ENCODE measurements around the gene DNAI1.

DNAI1 gene

DNA sequence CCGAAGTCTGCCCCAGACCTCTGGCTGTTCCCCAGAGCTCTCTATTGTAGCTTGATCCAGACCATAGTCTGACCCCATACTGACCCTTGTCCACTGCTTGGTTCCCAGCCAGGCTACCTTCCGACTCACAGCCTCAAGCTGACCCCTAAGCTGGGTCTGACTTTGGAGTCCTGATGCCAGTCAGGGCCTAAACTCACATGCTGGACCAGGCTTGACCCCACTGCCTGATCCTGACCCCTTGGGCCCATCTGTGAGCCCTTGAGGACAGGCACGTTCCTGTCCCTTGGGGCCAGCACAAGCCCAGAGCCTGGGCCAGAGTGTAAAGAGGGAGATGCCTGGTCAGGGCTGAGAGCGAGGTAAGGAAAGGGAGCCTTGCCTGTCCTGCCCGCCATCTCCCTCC, 96.9 kb downstream of the DNAI1 start:
- in situ Hi-C loops (cut with MboI; ENCODE audit: low sequenced_read_pairs): no loop called here

DNA sequence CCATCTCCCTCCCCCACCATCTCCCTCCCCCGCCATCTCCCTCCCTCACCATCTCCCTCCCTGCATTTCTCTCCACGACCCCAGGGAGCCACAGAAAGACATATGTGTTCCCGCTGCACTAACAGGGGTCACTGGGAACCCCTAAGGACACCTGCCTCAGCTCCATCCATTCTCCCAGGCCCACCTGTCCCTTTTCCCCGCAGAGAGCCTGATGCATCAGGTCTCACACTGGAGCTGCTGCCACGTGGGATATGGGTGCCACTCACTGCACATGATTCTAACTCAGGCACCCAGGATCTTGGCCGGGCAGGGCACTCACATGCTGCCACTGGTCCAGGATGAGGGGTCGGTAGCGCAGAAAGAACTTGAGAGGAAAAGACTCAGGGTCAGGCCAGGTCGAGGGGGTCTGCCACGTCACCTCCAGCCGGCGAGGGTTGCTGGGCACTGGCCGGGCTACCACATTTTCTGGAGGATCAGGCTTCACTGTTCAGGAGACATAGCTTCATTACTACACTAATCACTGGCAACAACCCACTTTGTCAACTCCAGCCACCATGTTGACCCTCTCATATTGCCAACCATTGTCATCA, 97.4 kb downstream of the DNAI1 start:
- in situ Hi-C loops (cut with MboI; ENCODE audit: low sequenced_read_pairs): no loop called here

DNA sequence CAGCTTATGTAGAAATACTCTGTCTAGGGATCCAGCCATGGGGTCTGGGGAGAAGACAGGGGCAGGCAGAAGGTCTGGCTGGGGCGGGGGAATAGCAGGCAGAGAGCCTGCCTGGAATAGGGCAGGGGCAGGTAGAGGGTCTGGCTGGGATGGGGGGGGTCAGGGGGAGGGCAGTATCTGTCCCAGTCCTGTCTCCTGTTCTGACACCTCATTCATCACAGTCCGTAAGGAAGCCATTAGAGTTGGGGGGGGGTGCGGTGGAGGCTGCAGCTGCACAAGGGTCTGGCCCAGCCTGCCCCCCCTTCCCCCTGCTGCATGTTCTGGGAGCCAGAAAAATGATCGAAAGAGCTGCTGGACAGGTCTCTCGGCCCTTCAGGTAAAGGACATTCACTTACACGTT, 98.3 kb downstream of the DNAI1 start:
- in situ Hi-C loops (cut with MboI; ENCODE audit: low sequenced_read_pairs): no loop called here

DNA sequence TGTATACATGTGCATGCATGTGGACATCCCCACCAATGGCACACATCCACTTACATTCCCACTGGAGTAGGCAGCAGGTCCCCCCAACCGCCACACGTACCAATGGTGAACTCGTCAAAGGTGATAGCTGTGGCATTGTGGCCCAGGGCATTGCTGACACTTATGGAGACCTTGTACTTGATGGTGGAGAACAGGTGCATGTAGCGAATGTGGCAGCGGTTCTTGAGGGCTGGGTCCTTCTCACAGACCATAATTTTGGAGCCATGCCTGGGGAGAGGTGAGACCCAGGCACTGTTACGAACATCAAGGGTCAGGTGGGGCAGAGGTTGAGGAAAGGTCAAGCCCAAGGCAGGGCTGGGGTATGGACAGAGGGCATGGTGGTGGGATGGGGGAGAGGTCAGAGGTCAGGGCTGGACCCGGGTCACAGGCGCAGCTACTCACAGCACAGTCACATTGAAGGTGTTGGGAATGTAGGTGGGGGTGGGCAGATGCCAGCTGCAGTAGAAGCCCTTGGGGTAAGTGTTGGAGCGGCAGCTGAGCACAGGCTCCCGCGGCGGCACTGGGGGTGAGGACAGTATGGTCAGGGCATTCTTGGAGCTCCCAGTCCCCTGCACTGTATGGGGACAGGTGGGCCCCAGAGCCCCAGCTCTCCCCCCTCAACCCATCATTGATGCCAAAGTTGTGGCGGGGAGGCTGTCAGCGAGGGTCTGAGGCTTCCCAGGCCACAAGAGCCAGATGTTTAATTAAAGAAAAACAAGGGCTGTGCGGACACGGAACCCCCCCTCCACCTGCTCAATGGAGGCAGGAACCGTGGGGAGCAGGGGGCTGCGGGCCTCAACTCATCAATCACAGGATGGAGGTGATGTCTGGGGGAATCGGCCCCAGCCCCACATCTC, 99.1 kb downstream of the DNAI1 start:
- in situ Hi-C loops (cut with MboI; ENCODE audit: low sequenced_read_pairs): no loop called here

DNA sequence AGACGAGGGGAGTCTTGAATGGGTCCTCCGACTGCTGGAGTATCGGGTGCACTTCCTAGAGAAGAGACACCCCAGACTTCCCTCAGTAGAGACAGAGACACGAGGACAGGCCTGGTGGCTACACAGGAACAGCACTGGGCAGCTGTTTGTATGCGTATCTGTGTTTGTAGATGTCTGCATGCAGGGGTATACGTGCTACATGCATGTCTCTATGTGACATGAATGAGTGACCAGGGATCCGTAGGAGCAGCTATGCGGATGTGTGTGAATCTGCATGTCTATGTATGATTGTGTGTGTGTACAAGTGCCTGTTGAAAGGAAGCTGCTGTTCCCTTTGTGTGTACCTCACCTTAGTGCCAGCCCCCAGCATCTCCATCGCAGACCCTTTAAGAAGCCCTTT, 99.8 kb downstream of the DNAI1 start:
- in situ Hi-C loops (cut with MboI; ENCODE audit: low sequenced_read_pairs): no loop called here

DNA sequence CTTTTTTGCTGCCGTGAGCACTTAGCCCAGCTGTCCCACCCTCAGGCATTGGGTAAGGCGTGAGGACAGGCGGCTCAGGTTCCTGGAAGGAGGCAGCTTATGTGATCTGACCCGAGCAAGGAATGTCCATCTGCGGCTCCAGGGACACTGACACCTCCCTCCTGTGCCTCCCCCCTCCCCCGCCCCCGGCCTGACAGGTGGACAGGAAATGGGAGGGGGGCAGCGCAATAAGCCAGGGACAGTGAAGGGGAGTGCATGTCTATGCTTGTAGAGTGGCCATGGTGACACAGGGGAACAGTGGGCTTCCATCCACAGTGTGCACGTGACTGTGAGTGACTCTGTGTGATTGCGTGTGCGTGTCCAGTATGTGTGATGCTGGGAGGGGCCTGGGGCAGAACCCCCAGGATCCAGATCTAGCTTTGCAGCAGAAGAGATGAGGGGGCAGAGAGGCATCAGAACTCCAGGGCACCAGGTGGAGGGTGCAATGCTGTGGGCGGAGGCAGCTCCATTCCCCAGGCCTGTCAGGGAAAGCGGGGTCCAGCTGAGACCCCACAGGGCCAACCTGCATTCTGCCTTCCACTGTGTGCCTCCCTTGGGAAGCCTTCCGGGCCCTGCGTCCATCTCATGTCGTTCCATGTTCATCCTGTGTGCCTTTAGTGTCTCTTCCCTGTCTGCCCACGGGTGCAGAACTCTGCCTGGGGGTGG, 100.5 kb downstream of the DNAI1 start:
- in situ Hi-C loops (cut with MboI; ENCODE audit: low sequenced_read_pairs): no loop called here

DNA sequence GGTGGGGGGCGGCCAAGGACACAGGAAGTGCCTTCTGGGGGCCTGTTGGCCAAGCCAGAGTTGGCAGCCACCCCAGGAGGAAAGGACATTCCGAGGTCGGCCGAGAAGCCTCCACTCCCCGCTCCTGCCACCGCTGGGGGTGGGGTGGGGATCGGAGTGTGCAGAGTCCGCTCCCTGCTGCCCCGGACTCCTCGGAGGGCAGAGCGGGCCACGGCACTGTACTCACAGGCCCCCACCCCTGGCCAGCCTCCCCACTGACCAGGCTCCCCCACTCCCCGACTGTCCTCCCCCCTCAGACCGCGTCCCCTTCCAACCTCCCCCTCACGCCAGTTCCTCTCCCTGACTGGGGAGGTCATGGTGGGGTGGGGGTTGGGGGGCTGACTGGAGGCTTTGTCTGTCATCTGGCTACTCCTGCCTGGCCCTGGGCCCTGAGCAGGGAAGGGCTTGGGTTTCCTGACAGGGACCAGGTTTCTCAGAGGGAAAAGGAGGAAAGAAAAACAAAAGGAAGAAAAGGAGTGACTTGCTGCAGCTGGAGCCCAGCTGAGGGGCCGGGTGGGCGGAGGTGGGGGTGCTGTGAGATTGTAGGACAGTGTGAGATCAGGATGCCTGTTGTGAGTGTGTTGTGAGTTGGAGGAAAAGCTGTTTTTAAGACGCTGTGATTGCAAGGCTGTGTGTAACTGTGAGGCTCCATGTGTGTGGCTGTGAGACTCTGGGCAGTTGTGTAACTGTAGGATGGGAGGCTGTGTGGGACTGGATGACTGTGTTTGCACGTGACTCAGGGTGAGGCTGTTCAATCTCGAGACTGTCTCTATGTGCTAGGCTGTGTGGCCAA, 101.2 kb downstream of the DNAI1 start:
- in situ Hi-C loops (cut with MboI; ENCODE audit: low sequenced_read_pairs): no loop called here

DNA sequence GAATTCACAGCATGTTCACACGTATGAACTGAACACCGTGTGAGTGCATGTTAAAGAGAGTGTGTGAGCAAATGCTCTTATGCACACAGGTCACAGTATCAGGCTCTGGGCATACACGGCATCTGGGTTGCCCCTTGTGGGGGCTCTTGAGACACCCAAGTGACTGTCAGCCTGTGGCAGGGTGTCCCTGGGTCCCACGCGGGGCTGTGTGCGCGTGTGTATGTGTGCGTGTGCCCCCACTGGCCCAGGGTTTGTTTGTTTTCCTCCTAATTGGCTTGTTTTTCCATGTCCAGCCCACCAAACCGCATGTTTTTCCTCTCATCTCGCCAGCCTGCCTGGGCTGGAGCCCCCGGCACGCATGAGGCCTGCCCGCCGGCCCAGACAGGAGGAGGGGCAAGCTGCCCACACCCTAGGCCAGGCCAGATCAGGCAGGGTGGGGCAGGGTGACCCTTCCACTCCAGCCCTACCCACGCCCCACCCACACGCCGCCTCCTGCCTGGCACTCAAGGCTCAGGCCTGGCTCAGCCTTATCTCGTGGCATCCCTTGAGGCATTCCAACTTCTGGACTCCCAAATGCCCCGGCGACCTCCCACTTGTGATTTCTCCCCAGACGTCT, 102.1 kb downstream of the DNAI1 start:
- in situ Hi-C loops (cut with MboI; ENCODE audit: low sequenced_read_pairs): no loop called here

DNA sequence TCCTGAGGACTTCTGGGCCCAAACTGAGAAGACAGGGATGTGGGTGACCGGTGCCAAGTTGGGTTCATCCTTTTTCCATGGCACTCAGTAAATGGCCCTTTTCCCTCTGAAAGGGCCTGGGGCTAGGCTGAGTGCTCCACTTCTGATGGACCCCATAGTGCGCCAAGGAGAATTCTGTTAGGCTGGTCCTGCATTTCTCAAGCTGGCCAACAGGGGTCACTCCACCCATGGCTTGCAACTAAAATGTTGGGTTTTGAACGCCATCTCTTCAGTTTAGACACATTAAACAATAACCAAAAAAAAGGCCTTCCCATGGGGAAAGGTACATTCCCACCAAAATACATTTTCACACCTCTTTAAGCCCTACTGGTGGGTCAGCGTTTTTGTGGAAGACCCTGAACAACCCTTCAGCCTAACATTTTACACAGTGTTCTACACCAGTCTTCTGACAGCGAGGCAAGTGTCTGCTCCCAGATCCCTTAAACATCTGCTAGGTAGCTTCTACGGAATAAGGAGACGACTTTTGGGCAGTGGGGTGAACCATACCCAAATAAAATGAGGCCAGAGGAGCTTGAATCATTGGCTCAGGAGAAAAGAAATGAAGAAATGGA, 103.6 kb downstream of the DNAI1 start:
- in situ Hi-C loops (cut with MboI; ENCODE audit: low sequenced_read_pairs): no loop called here

DNA sequence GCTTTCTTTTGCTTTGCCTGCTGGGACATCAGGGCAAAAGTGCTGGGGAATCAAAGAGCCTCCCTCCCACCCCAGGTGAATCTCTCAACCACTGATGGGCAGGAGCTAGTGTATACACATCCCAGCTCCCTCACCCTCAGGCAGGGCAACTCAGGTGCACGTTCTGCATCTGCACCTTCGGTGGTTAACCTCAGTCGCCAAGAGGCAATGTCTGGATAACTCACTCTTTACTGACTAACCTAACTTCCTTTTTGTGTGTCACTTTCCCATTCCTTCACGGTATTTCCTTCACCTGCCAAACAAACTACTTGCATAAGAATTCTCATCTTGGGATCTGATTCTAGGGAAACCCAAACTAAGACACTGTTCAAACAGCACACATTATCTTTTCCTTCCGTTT, 104.7 kb downstream of the DNAI1 start:
- in situ Hi-C loops (cut with MboI; ENCODE audit: low sequenced_read_pairs): no loop called here

DNA sequence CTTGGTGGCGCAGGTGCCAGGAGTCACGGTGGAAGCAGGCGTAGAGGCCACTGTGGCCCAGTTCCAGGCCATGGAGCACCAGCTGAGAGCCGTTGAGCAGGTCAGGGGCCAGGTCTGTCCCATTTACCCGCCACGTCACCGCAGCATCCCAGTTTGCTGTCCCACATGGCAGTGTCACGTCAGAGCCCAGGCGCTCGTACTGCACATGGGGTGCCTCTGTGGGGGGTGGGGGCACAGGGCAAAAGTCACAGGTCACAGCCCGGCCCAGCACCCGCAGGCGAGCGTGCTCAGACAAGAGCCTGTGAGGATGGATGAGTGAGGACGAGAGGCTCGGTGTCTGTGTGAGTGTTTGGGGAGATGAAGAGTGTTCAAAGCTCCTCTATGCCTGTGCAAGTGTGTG, 106.0 kb downstream of the DNAI1 start:
- in situ Hi-C loops (cut with MboI; ENCODE audit: low sequenced_read_pairs): no loop called here

DNA sequence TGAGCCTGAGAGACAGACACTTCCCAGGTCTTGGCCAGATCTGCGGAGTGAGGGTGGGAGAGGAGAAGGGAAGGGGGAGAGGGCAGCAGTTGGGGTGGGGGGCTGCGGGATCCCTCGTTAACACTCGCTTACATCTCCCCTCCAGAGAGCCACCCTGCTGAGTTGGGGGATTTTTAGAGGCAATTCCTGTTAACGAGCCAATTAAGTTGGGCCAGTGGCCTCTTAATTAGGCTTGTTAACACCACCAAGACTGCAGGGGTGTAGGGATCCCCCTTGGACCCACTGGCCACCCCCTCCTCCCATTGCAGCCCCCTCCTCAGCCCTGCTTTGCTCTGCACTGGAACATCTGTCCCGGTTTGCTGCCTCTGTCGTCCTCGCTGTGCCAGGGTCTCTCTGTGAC, 107.3 kb downstream of the DNAI1 start:
- in situ Hi-C loops (cut with MboI; ENCODE audit: low sequenced_read_pairs): no loop called here

DNA sequence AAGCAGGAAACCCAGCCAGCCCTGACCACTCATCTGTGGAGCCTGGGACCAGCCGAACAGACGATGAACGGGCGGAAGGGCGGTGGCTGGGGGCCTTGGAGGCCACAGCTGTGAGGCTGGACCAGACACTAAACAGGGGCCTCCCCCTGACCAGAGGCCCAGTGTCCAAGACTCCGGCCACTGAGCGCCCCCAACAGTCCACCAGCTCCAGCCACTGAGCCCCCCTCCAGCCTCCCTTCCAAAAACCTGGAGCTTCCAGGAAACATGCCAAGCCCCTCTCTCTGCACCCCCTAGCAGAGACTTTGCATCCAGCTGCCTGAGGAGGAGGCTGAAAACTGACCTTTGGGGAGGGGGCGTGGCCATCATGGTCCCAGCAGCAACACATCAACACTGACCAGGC, 107.7 kb downstream of the DNAI1 start:
- in situ Hi-C loops (cut with MboI; ENCODE audit: low sequenced_read_pairs): no loop called here

DNA sequence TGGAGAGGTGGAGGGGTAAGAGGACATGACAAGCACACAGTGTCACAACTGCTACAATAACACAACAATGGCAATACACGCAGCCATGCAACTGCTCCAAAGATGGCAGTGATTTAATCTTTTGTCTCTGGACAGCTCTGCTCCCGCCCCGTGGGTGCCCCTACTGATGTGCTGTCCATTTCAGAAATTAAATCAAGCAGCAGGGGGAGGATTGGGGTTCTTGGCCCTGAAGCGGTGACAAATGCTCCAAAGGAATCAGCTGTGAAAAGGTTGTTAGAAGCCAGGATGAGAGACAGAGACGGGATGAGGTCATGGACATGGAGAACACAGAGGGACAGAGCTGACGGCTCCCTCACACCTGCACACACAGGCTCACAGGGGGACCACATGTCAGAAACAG, 108.4 kb downstream of the DNAI1 start:
- in situ Hi-C loops (cut with MboI; ENCODE audit: low sequenced_read_pairs): no loop called here

DNA sequence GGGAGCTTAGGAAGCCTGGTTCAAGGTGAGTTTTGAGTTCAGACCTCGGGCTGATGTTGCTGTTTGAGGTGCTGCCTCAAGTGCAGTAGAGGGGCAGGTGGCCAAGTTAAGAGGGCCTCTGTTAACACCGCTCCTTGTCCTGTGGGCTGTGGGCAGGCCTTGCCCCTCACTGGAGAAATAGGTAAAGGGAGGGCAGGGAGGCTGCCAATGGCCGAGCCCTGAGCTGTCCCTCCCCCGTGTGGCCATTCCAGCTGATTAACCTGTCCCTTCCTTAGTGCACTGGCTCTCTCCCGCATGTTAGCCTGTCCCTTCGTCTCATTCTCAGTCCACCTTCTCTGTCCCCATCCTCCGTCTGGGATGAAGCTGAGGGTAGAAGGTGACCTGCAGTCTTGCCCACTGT, 109.5 kb downstream of the DNAI1 start:
- in situ Hi-C loops (cut with MboI; ENCODE audit: low sequenced_read_pairs): no loop called here

DNA sequence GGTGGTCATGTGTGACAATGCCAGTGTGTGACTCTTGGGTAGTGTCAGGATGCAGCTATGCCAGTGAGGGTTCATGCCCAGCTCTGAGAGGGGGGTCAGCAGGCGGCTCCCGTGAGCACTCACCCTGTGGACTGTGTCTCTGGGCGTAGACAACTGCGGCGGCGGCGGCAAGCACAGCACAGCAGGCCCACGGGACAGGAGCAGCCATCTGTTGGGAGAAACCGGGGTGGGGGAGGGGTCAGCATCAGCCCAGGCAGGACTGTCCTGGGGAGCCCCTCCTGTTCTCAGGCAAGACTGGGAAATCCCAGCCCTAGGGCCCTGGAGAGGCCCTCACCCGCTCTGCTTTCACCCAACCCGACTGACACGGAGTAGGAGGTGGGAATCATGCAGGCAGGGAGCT, 110.2 kb downstream of the DNAI1 start:
- in situ Hi-C loops (cut with MboI; ENCODE audit: low sequenced_read_pairs): no loop called here

DNA sequence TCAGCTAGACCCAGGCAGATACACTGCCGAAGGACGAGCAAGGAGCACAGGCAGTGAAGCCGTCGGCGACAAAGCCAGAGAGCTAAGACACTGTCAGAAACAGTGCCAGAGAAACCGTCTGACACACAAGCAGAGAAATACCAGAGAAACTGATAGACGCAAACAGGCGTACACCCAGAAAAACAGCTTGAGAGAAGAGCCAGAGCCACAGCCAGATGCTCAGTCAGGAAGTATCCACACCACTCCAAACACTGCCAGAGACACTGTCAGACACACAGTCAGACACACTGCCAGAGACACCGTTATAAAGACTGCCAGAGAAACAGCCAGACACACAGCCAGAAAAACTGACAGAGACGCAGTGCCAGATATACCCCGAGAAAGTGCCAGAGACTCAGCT, 111.8 kb downstream of the DNAI1 start:
- in situ Hi-C loops (cut with MboI; ENCODE audit: low sequenced_read_pairs): no loop called here

Data from HL-60/S4 treated with phorbol 12-myristate 13-acetate at 8.2 ng/mL for 4 days and 3 days (cell line).